AG04449 (cell line): Measurements from ENCODE around the gene IZUMO1.

Source experiments
- CTCF ChIA-PET: fragments of 350-600 bp; formaldehyde crosslinking; extraction: SDS; loops from one replicate; lab custom pipeline; 2021; ENCODE audit warnings: antibody characterized with exemption; lab: Yijun Ruan, JAX
- POLR2A ChIA-PET: fragments of 400-600, 350-600 bp; formaldehyde crosslinking; extraction: SDS; loops from one replicate; lab custom pipeline; 2020; ENCODE audit warnings: antibody characterized with exemption, inconsistent platforms; lab: Yijun Ruan, JAX
- DNase-seq: peaks from one replicate; pipeline ENCODE4 v3.0.0-alpha.2; 2010; ENCODE audit warnings: low read depth, low spot score
- H3K4me3 ChIP-seq: 2 replicates; pipeline ENCODE4 v1.5.1; 2011; ENCODE audit warnings: low read depth, mild to moderate bottlenecking, control low read depth, low read length
- CTCF ChIP-seq: IDR thresholded peaks from one replicate; pipeline ENCODE4 v1.5.1; 2011; ENCODE audit warnings: mild to moderate bottlenecking, moderate library complexity, low read length, control low read depth, inconsistent platforms; ENCODE audit not compliant: insufficient read depth; ENCODE audit errors: missing control alignments

IZUMO1 gene

DNA sequence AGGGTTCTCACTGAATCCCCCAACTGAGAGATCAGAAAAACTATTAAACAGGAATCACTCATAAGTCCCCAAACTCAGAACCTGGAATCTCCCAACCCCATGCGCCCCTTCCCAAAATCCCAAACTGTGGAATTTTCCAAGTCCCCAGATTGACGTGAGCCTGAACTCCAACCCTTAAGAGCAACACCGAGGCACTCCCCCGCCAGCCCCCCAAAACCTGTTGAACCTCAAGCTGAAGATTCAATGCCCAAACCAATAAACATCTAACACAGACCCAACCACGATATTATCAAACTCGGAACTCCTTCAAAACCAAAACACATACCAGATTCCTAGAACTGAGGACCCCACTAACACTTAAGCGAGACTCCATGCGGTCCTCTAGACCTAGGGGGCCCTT, 599 bp downstream of the IZUMO1 start:
- POLR2A ChIA-PET = no interaction called here
- no peak for TF ChIP-seq CTCF
- no peak overlapping the region; the same call in 1 of the 2 replicates for H3K4me3 ChIP-seq
- DNase-seq = no peak
- CTCF ChIA-PET = interaction anchor here (1.3 to 1.6 kb wide), 3 partner anchors 8 to 96 kb away, joined by 4 to 5 read pairs (median 4); no protein-coding TSS in a partner anchor

GRCh38 chr19:48745208-48745995, 1.3 kb downstream of the IZUMO1 start:
- no peak for TF ChIP-seq CTCF
- no peak for DNase-seq
- ChIA-PET CTCF (interaction anchor here (1.6 kb wide), 1 partner anchor 97 kb away, joined by 4 read pairs; no protein-coding TSS in a partner anchor), POLR2A (no interaction called here)
- no peak overlapping the region for H3K4me3 ChIP-seq

DNA sequence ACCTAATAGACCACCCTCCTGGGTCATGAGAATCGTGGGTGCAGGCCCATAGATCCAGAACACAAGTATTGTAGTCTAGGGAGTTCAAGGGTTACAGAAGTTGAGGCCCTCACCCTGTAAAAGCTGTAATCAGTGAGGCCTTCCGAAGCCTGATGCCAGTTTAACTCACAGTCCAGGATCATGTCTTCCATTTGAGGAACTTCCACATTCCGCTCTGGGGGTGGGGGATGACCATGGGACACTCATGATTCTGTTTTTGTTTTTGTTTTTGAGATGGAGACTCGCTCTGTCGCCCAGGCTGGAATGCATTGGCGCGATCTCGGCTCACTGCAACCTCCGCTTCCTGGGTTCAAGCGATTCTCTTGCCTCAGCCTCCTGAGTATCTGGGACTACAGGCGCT, 4.6 kb downstream of the IZUMO1 start:
- TF ChIP-seq CTCF = no peak
- ChIA-PET POLR2A (no interaction called here), CTCF (interaction anchor here (1.4 kb wide), 1 partner anchor 53 kb away, joined by 3 read pairs; no protein-coding TSS in a partner anchor)
- H3K4me3 ChIP-seq = no peak overlapping the region
- DNase-seq = no peak

DNA sequence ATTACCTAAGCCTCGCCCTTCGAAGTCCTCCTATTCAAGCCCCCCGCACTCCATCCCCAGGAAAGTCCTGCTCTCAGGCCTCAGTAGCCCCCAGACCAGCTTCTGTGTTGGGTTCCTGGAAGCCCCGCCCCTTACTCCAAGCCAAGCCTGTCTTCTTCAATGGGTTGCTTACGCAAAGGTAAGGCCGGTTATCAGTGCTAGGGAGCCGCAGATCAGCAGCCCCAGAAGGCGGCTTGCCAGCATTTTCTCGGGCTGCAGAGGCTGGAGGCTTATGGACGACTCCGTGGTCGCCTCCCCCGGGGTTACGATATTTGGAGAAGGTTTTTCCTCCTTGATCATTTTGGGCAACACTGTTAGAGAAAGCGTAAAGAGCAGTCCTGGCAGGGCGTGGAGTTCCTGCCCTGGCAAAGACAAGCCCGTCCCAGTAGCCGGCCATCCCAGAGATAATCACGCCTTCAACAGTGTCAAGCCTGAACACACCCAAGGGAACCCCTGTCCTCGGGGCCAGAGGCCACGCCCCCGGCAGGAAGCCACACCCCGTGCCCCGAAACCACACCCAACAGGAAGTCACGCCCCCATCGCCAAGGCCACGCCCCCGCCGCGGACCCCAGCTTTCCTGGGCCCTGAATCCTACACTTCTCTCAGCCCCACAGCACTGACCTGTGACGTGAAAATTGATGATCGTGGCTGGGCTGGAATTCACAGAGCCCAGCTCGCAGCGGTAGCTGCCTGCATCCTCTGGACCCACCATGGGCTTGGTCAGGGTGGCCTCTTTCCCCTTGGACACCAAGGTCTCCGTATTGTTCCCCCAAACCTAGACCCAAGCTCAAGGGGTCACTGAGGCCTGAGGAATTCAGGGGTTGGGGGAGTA, 5.3 kb downstream of the IZUMO1 start:
- ChIA-PET CTCF (interaction anchor here (1.4 kb wide), 1 partner anchor 54 kb away, joined by 3 read pairs; no protein-coding TSS in a partner anchor), POLR2A (no interaction called here)
- no peak overlapping the region for H3K4me3 ChIP-seq
- TF ChIP-seq CTCF = no peak
- no peak for DNase-seq

DNA sequence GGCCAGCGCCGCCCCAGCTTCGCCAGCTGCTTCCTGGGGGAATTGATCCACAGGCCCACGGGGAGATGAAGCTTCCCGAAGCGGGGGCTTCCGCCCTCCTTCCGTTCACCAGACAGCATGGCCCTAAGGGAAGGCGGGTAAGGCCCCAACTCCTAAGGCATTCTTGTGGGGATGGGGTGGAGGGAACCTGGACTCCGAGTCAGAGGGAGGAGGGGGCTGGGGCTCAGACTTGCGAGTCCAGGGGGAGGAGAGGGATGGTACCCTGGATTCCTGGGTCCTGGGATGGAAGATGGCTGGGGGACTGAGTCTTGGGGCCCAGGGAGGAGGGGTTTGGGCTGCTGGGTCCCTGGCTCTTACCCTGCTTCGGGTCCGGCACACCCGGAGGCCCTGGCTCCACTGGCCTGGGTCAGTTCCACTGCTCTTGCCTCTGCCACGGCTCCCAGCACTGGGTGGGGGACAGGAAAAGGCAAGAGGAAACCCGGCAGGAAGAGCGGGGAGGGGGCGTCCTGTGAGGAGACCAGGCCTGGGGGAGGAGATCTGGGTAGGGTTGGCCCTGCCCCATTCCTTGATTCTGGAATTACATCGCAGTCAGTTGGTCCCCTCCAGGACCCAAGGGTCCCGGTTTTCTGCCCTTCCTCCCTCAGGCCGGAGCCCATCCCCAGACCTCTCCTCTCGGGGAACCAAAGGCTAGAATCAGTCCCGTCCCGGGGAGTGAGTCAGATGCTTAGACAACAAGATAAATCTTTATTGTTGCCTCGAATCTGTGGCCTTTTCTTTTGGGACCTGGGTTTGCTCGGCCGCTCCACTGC, 6.3 kb downstream of the IZUMO1 start, which contains the start of gene RASIP1:
Gene RASIP1 (minus strand): TSS at position 447 of the 809 bp plus-strand sequence. CDS start 328 bp downstream, at position 119.
- TF ChIP-seq CTCF = no peak
- no peak for DNase-seq
- H3K4me3 ChIP-seq = no peak within 1 kb of the TSS
- POLR2A ChIA-PET = no interaction called here
- CTCF ChIA-PET = interaction anchor here (1.3 to 2.8 kb wide), 3 partner anchors 11 to 95 kb away, joined by 3 to 23 read pairs (median 8); partner anchors contain the start of gene CA11
